Hematopoietic multipotent progenitor cell treated with erythropoietin and hydrocortisone succinate and interleukin-3 and kit ligand, for 8 days (in vitro differentiated cells): Measurements from ENCODE around the gene PAK5.
A peak's percentile ranks its signal among the peaks of the same experiment; 100 is the strongest.

Experiments used
- DNase-seq: peaks from one replicate; pipeline ENCODE4 v3.0.0-alpha.2; 2015

PAK5 gene

DNA sequence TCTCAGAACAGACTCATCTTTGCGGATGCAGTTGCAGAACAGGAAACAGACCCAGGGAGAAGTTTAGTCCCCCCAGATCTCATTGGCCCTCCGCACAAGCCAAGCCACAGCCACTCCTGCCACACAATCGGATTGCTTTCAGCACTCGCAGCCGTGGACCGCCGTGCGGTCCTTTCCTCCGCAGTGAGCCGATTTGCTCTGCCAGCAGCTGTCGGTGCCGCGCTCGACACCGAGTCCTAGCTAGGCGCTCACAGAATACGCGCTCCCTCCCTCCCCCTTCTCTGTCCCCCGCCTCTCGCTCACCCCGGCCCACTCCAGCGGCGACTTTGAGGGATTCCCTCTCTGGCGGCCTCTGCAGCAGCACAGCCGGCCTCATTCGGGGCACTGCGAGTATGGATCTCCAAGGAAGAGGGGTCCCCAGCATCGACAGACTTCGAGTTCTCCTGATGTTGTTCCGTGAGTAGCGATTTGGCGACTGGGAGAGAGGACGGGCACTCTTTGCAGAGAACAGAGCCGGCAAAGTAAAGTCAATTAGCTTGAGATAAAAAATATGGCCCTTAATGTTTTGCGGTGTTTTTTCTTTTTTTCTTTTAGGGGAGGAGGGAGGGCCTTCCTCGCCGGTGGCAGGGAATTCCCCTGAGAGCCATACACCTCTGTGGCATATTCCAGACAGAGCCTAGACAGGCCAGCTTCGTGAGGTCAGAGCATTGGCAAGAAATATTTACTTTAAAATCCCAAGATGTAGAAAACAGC is 324.2 kb downstream of the PAK5 start, which contains the start of gene LAMP5:
Gene LAMP5, plus strand, starts transcription at position 130 of the 753 bp plus-strand sequence. Its CDS starts 263 bp downstream, at position 393.
- no peak for DNase-seq

DNA sequence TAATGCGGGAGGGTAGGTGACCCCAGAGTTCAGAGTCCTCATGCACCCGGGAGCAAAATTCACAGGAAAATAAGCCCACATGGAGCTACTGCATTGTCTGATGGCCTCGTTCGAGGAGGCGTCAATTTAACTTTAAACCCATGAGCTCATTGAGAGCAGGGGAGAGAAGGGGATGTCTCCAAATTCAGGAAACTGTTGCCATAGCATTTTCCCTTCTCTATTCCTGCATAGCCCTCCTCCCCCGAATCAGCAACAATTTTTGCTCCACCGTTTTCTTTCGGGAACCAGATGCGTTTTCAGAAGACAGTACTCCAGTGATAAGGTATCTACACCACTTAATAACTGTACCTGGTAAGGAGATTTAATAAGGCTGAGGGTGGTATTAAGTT is 324.8 kb downstream of the PAK5 start:
- DNase-seq: no peak

DNA sequence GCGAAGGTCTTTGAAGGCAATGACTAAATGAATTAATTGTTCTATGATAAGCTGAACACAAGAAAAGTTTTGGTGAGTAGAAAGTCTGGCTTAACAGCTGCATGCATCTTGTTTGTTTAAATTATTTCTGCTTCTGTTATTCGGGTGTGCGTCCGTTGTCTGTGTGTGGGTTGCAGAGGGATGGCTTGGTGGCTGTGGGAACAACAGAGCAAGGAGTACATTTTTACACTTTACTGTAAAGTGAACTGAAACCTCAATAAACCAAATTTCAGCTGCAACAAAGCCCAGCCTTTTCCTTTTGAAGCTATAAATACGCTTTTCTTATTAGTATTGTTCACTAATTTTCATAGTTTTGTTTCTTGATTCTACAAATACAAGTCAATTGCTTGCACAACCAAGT is 328.0 kb downstream of the PAK5 start:
- no peak for DNase-seq

DNA sequence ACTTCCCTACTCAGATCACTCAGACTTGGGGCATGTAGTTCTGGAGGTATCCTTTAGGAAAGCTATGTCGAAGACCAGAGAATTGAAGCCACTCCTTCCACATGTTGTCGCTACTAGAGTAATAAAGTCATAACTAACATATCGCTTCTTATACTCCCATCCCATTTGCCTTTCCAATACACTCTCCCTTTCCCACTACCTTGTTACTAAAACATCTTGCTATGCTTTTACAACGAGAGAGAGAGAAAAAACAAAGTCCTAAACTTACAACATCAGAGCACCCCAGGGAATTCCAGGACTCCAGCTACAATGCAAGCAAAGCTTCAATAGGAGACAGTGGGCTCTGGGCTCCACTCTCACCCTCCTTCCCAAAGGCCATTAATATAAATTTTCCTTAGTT is 329.6 kb downstream of the PAK5 start:
- DNase-seq: no peak

DNA sequence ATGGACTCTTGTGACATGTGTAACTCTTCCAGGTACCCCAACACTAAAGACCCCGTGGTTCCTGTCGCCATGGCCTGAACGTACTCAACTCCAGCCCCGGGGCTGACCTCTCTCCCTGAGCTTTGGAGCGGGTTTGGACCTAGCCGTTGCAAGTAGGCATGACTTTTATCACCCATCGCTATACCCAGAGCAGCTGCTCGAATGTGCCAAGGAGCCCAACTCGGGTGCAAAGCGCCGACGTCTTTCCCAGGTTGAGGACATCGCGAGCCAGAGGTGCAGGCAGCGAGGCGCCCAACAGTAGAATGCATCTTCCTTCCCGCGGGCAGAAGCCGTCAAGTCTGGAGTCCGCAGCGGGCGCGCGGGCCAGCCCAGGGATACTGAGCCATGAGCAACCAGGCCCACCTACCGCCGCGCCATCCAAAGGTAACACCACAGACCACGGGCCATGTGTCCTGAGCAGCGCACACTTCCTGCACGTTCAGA is 330.1 kb downstream of the PAK5 start:
- DNase-seq: no peak

DNA sequence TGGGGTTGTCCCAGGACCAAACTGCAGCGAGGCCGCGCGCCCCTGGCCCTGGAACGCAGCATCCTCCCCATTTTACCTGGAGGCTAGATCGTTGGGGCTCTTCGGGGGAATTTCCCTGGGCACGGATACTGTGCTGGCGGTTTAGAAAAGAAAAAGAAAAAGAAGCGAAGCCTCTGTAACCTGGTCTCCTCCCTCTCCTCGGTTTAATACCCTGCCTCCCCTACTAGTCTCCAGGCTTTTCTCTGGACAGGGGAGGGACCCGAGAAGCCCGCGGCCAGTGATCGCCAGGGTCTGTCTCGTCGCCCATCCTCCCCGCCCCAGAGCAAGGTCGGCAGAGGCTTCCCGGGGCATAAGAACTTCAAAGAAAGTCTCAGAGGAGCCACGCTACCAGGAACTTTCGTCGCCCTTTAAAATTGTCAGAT is 330.6 kb downstream of the PAK5 start:
- no peak for DNase-seq

DNA sequence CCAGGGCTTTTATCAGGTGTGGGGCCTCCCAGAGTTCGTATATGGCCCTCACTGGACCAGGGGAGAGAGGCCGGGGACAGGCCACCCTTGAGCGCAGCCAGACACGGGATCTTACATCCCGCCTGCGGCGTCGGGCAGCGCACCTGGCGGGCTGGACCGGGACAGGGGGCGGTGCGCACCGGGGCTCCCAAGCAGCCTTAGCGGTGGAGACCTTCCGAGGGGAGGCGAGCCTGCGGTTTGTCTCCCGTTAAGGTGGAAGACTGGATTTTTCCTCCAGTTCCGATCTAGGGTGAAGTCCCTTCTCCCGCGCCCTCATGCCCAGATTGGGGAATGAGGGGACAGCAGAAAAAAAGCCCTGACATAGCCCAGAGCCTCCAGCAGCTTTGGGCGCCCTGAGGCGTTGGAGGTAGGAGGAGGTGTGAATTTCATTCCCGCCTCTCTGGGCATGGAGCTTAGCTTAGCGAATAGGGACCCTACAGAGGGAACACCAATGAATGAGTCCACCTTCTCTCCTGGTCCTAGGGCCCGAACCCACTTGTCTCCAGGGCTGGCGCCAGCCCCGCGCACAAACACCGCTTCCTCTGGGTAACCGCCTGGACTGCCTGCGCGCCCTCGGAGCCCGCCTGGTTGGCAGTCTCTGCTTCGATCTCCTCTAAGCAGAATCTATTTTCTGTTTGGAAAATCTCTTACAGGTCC is 331.2 kb downstream of the PAK5 start:
- DNase-seq: no peak

DNA sequence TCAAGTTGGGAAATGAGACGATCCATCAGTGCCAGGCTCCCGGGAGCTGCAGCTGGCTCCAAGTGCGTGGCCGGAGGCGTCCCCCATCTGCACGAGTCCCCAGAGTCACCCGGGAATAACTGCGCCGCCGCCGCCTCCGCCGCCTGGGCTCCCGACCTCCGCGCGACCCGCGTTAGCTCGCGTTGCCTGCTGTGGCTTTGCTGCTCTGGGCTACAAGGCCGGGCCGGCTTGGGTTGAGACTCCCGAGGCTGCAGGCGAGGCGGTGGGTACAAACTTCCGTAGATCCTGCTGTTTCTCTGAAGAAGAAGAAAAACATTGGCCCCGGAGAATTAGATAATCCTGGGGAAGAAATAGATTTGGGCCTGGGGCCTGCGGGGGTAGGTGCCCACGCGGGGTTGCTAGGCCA is 331.9 kb downstream of the PAK5 start:
- DNase-seq: no peak

DNA sequence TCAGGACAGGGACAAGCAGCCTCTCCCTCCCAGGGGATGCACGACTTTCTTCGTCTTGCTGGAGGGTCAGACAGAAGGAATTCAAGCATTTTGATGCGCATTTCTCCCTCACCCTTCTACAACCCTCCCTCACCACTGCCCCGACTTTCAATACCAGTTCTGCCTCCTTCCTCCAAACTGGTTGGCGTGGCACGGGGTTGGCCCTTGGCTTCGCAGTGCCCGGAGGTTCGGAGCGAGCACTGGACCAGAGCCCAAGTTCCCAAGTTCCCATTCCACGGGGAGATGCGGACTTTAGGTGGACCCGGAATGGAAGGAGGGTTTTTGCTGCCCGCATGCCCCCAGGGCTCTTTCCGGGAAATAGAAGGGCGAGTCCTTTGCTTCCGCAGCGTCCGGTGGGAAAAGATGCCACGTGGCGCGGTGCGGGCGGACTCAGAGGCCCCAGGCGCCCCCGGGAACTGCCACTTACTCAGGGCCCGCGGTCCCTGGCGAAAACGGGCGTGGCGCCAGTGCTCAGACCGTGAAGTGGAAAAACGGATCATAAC is 332.5 kb downstream of the PAK5 start:
- DNase-seq: no peak

DNA sequence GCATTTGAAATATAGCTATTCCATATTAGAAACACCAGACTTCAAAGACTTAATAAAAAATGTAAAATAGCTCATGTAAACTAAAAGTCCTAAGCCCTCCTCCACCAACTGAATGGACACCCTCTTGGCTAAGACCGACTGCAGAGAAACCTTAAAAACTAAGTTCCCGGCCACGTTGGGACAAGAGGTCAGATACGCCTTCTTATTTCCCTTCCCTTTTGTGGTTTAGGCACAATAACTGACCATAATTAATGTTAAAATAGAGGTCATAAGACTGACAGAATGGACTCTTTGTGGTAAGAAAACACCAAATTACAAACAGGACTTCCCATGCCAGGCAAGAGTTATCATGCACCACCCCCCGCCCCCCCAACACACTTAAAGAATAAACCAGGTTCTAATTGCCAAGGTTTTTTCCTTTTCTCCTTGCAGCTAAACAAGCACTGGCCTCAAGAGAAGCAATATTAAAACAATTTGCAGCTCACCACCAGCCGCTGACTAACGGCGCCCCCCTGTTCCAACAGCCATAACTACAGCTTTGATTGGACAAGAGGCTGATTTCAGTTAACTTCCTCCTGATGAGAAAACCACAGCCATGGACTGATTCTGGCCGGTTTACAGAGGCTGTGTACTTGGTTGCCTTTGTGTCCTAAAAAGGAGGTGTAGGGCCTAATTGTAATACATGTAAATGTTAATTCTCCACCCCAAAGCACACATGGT is 335.2 kb downstream of the PAK5 start:
- peak; percentile 1 for DNase-seq

DNA sequence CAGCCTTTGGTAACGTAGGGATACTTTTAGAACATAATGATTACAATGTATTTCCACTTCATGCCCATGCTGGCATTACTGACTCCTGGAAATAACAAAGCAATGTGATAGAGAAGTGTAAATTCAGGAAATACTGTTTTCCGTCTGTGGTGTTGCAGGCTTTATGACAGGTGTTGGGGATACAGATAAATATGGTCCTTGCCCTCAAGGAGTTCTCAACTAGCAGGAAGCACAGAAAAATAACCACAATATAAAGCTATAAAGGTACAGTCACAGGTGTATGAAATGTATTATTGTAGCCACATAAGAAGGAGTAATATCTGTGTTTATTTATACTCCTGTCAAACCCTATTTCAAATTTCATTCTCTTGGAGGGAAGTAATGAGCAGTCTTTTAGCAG is 337.4 kb downstream of the PAK5 start:
- DNase-seq: no peak

DNA sequence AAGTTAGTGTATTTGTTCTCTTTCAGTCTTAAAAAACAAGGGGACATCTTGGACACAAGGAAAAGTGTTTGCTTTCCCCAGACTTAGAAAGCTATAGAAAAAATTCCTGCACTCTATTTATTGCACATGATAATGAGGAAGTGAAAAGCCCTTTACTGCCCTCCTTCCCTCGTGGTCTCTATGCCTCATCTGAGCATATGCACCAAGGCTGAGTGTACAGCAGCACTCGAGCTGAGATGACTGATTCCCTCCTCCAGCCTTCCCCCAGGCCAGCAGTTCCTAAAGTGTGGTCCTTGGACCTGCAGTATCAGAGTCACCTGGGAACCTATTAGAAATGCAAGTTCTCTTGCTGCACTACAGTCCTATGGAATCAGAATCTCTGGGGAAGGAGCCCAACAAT is 338.8 kb downstream of the PAK5 start:
- no peak for DNase-seq

DNA sequence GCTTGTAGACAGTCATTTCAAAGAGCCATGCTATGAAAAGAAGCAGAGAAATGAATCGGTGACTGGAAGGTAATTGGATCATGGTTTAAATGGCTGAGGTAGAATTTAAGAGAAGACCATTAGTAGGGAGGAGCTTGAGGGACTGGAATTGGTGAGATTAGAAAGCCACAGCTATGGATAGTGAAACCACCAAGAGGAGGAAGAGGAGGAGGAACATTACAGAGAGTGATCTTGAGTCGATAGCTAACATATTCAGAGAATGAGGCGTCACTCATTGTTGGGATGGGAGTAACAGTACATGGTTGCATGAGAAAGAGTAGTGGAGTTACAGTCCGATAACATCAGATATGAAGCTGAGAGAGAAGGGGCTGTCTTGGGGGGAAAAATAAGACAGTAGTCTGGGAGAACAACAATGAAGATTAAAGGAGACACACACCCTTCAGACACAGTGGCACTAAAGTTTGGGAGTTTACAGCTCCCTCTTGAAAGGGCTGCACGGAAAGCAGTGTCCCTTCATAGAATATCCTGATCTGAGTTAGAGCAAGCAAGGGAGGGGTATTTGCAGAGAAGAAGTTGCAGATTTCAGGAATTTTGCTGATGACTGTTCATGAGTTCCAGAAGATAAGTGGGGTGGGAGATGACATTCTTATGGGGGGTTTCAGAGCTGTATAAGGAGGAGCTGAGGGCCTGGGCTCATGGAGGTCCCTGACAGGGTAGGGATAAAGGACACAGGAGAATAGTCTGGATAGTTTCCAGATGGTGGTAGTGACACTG is 339.6 kb downstream of the PAK5 start:
- DNase-seq: no peak

DNA sequence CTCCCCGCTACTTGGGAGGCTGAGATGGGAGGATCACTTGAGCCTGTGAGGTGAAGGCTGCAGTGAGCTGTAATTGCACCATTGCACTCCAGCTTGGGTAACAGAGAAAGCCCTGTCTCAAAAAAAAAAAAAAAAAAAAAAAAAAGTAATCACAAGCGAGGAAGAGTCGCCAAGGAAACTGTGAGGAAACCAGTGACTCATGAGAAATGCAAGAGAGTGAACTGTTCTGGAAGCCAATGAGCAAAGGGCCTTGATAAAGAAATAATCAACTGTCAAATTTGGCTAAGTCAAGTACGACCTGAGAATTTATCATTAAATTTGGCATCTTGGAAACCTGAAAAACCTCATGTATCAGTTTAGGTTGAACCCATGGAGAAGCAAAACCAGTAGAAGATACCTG is 340.6 kb downstream of the PAK5 start:
- no peak for DNase-seq

DNA sequence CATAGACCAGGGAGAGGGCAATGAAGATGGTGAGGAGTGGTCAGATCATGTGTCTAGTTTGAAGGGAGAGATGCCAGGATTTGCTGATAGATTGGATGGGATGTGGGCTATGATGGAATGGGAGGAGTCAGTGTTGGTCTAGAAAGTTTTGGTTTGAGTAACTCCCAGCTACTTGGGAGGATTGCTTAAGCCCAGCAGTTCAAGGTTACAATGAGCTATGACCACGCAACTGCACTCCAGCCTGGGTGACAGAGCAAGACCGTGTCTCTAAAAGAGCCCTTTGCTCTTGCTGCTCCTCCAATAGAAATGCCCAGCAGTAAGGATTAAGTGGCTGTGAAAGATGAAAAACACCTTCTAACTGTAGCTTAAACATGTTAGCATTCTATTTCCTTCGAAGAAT is 342.7 kb downstream of the PAK5 start:
- DNase-seq: no peak

DNA sequence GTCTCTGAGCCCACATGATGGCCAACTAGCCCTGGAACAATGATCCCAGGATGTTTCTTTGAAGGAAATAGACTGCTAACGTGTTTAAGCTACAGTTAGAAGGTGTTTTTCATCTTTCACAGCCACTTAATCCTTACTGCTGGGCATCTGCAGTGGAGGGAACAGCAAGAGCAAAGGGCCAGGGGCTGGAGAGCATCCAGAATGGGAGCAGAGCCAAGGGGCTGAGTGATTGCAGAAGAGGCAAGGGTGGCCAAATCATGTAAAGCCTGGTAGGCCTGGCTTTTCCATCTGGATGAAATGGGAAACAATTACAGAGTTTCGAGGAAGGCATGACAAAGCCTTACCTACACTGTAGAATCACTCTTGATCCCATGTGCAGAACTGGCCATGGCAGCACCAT is 343.2 kb downstream of the PAK5 start:
- DNase-seq: no peak

DNA sequence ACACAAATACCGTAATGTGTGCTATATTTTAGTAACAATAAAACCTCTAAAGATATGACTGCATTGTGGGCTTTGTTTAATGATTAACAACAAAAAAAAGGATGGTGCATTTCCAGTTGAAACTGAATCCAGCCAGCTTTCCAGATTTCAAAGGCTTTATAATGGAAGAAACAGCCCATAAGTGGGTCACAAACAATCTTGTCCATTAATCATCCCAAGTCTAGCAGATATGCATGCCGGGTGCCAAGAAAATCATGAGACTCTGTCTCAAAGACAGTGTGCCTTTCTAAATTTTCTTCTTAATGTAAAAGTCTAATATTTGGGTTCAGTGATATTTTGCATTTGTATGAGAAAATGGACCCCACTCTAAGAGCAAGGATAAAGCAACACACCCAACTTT is 345.1 kb downstream of the PAK5 start:
- no peak for DNase-seq

DNA sequence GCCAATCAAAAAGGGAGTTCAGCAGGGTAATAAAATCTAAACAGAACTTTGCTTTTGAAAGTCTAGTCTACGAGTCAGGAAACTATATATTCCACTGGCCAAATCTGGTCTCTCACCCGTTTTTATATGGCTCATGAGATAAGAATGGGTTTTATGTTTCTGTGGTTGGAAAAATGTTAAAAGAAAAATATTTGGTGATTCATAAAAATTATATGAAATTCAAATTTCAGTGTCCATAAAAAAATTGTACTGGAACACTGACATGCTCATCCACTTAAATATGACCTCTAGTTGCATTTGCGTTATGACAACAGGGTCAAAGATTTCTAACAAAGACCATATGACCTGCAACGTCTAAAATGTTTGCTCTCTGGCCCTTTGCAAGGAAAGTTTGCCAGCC is 346.8 kb downstream of the PAK5 start:
- DNase-seq: no peak

DNA sequence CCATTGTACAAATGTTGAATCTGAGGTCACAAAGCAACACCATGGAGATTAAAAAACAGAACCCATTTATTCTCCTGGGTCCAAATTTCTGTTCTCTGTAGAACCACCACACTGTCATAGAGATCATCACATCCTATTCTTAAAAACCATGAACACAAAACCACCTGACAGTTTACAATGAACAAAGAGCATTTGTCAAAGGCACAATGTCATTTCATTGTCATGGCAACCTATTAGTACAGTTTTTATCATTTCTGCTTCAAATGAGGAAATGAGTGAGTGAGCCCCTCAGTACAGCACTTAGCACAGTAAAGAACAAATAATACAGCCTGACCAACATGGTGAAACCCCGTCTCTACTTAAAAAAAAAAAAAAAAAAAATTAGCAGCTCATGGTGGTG is 347.6 kb downstream of the PAK5 start:
- no peak for DNase-seq

DNA sequence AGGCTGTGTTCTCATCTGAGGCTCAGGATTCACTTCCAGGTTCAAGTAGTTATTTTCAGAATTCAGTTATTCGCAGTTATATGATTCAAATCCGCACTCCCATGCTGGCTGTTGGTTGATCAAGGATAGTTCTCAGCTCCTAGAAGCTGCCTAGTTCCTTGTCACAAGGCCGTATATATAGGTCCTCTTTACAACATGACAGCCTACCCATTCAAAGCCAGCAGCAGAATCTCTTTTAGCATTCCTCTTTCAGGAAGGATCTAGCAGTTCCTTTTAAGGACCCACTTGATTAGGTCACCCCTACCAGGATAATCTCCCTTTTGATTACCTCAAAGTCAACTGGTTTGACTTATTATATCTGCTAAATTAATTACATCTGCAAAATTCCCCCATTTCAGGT is 348.2 kb downstream of the PAK5 start:
- no peak for DNase-seq

DNA sequence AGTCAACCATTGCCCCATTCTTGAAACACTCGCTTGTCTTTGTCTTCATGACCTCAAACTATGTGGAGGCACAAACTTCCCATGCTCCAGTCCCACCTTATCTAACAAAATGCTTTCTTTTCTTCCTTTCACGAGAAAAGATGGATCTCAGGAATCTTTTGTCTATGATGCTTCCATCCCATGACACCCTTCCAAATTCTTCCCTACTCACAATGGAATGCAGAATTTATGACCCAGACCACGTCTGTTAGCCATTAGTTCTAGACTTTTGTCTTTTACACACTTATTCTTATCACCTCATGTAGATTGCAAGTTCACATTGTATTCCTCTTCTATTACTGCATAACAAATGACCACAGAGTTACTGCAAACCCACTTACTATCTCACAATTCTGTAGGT is 348.7 kb downstream of the PAK5 start:
- DNase-seq: no peak

DNA sequence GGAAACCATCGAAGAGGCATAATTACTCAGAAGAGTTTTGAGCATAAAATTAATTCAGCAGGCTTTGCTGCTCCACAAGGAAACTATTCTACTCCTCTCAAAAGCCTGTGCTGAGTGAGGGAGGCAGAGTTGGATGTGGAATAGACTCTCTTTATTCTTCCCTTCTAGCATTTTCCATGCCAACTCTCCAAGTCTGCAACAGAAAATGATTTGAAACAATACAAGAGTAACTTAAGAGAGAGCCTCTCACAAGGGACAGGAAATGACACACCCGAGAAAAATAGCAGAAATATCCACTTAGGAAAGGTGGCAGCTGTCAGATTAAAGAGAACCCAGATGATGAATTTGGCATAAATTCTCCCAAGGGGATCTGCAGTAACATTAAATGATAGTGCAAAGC is 350.8 kb downstream of the PAK5 start:
- no peak for DNase-seq
